Endothelial cell (in vitro differentiated cells): ENCODE measurements around the gene PIK3R2. TPM values are rescaled to one million over a fixed set of nuclear protein-coding genes. Genes with fewer than 3 reads are reported as not detected.
"Not testable (repeated sequence)": the region's sequence is repeated elsewhere in the genome, so short reads cannot be mapped to it uniquely, and the experiment has no call there.

ENCODE experiments used
- DNase-seq: peaks from one replicate; pipeline ENCODE4 v3.0.0; 2021; ENCODE audit warnings: low spot score
- H3K27ac Mint-ChIP-seq: one replicate; pipeline ENCODE4 v1.8.0; 2021; ENCODE audit warnings: mixed read lengths, inconsistent platforms; ENCODE audit not compliant: unreplicated experiment
- H3K27me3 Mint-ChIP-seq: one replicate; pipeline ENCODE4 v1.8.0; 2021; ENCODE audit warnings: mild to moderate bottlenecking, moderate library complexity, mixed read lengths, inconsistent platforms; ENCODE audit not compliant: unreplicated experiment
- H3K36me3 Mint-ChIP-seq: one replicate; pipeline ENCODE4 v1.8.0; 2021; ENCODE audit warnings: mild to moderate bottlenecking, low read depth, mixed read lengths, inconsistent platforms; ENCODE audit not compliant: unreplicated experiment
- H3K4me1 Mint-ChIP-seq: one replicate; pipeline ENCODE4 v1.8.0; 2021; ENCODE audit warnings: mild to moderate bottlenecking, mixed read lengths, inconsistent platforms; ENCODE audit not compliant: unreplicated experiment
- H3K4me3 Mint-ChIP-seq: one replicate; pipeline ENCODE4 v1.8.0; 2021; ENCODE audit warnings: mild to moderate bottlenecking, mixed read lengths, inconsistent platforms; ENCODE audit not compliant: unreplicated experiment
- H3K9me3 Mint-ChIP-seq: one replicate; pipeline ENCODE4 v1.8.0; 2021; ENCODE audit warnings: mixed read lengths, inconsistent platforms; ENCODE audit not compliant: unreplicated experiment
- total RNA-seq: library from RNA; stranded (reverse); fragmentation: NEBNext Ultra II Directional; extraction: Animal tissue kit (Norgen Biotek cat#: 25700); gene quantifications from one replicate; pipeline ENCODE4 v1.2.1, GENCODE V29; 2021; ENCODE audit not compliant: unreplicated experiment
- TF ChIP-seq, protein P1 (sequence below): fragments of 200-600 bp; sonication (generic); IDR thresholded peaks from one replicate; pipeline ENCODE4 v1.5.0; 2021; ENCODE audit warnings: antibody characterized with exemption; ENCODE audit not compliant: unreplicated experiment

The PIK3R2 gene
- total RNA-seq, 1 donor from 2014 or later, result 28.0 TPM

DNA sequence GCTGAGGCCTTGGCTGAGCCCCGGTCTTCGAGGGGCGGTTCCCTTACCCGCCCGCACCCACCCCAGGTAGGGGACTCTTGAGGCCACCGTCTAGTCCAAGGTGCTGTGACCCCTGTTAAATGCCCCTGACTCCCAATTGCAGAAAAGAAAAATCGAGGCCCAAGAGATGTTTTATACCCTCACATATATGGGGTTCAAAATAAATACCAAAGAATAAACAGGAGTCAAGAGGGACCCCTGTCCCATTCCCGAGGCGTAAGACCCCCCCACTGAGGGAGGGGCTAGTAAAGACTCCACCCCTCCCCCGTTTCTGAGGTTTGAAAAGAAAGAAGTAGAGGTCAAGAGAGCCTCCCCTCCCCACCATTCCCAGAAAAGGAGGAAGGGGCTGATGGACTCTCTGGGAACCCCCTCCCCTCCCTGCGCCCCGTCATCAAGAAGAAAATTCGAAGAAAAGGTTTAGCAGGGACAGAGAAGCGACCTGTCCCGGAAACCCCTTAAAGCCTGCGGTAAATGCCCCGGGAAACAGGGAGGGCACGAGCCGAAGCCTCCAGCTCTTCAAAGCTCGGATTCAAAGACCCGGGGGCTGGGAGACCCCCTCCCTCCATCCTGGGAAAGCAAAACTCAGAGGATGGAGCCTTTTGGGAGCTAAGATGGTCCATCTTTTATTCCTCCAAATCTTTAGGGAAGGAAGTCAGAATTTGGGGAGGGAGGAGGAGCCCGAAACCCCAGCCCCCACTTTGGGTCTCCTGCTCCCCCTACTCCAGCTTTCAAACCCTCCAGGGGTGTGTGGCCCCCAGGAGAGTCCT is 51.6 kb downstream of the PIK3R2 start:
- H3K27me3 Mint-ChIP-seq, result peaks cover 10% of the 10 kb centered on the region
- H3K4me1 Mint-ChIP-seq, result peaks cover 4% of the 10 kb centered on the region
- H3K36me3 Mint-ChIP-seq, result peaks cover 10% of the 10 kb centered on the region
- peak; percentile 82 for DNase-seq
- H3K9me3 Mint-ChIP-seq, result no peaks in the 10 kb centered on the region
- peak overlapping the region; percentile 94 for H3K27ac Mint-ChIP-seq
- TF ChIP-seq, protein P1, sequence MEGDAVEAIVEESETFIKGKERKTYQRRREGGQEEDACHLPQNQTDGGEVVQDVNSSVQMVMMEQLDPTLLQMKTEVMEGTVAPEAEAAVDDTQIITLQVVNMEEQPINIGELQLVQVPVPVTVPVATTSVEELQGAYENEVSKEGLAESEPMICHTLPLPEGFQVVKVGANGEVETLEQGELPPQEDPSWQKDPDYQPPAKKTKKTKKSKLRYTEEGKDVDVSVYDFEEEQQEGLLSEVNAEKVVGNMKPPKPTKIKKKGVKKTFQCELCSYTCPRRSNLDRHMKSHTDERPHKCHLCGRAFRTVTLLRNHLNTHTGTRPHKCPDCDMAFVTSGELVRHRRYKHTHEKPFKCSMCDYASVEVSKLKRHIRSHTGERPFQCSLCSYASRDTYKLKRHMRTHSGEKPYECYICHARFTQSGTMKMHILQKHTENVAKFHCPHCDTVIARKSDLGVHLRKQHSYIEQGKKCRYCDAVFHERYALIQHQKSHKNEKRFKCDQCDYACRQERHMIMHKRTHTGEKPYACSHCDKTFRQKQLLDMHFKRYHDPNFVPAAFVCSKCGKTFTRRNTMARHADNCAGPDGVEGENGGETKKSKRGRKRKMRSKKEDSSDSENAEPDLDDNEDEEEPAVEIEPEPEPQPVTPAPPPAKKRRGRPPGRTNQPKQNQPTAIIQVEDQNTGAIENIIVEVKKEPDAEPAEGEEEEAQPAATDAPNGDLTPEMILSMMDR, result no peak
- H3K4me3 Mint-ChIP-seq, result peak overlapping the region; percentile 94

DNA sequence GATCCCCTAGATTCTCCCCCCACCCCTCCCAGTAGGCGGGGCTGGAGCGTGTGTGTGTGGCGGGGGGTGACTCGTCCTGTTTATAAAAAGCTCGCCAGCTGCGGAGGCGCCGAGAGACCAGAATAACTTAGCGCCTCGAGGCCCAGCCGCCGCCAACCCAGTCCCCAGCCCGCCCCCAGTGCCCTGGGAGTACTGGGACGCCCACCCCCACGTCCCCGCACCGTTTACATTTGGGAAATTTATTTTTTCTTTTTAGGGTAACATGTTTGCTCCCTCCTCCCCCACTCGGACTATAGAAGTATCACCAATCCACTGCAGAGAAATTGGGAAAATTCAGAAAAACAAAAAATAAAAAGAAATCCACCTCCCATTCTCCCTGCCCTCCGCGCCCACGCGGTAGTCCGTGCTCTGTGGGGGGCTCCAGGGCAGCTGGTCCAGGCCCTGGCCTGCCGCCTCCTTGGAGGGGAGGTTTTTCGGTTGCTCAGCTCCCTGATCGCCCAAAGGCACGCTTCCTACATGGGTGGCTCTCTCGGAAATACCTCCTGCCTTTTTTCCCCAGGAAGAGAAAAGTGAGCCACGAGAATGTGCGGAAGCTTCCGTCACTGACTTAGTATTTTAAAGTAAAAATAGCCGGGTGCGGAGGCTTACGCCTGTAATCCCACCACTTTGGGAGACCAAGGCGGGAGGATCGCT is 52.4 kb downstream of the PIK3R2 start:
- DNase-seq, result peak; percentile 65
- Mint-ChIP-seq H3K36me3 (peaks cover 10% of the 10 kb centered on the region), H3K9me3 (no peaks in the 10 kb centered on the region), H3K27ac (peak overlapping the region; percentile 94), H3K27me3 (peaks cover 10% of the 10 kb centered on the region), H3K4me3 (peak overlapping the region; percentile 94), H3K4me1 (peaks cover 4% of the 10 kb centered on the region)
- TF ChIP-seq, protein P1, result no peak

DNA sequence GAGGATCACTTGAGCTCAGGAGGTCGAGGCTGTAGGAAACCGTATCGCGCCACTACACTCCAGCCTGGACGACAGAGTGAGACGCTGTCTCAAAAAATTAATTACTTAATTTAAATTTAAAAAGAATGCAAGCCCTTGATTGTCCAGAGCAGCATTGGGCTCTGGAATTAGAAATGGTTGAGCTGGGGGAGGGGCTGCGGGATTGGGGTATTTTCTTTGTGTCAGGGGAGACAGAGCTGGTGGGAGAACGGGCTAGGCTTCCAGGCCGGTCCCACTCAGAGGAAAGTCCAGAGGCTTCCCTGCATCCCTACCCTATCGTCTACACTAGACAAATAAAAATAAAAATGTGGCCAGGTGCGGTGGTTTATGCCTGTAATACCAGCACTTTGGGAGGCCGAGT is 53.1 kb downstream of the PIK3R2 start:
- Mint-ChIP-seq H3K4me1 (peaks cover 4% of the 10 kb centered on the region), H3K9me3 (no peaks in the 10 kb centered on the region), H3K4me3 (peak overlapping the region; percentile 94), H3K27me3 (peaks cover 10% of the 10 kb centered on the region), H3K27ac (peak overlapping the region; percentile 88), H3K36me3 (peaks cover 10% of the 10 kb centered on the region)
- DNase-seq, result no peak
- TF ChIP-seq, protein P1, result no peak

DNA sequence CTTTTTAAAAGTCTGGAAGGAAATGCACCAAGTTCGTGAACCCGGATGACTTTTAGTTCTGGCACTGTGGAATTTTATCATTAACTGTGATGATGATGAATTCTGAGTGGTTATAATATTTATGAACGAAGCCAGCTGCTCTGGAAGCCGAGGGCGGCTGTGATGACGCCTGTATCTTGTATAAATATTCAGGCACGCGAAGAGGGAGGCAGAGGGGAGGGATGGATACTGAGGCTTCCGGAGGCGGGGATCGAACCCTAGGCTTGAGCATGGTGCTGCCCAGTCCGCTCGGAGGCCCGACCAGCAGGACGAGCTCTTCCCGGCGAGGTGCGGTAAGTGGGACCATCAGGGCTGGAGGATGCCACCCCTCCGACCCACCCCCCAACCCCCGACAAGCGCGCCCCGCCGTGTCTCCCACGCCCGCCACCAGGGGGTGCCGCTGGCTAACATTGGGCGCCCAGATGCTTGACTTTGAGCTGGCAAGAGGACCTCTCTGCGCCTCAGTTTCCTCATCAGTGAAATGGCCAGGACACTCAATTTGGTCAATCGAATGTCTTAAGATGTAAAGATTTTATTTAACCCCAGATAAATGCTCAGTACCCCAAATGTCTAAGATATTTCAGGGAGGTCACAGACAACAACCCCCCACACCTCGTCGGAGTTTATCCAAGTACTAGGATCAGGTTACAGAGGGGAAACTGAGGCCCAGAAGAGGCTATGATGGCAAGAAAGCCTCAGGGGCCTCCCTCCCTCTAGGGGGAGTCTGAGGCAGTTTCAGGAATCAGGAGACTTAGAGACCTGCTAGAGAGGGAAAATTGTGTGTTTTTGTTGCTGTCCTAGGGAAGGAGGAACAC is 55.4 kb downstream of the PIK3R2 start:
- Mint-ChIP-seq H3K9me3 (no peaks in the 10 kb centered on the region), H3K27ac (no peak overlapping the region), H3K36me3 (no peaks in the 10 kb centered on the region), H3K27me3 (peaks cover 12% of the 10 kb centered on the region), H3K4me1 (peaks cover under 1% of the 10 kb centered on the region), H3K4me3 (no peak overlapping the region)
- peak; percentile 57 for DNase-seq
- TF ChIP-seq, protein P1, result peak; percentile 78

DNA sequence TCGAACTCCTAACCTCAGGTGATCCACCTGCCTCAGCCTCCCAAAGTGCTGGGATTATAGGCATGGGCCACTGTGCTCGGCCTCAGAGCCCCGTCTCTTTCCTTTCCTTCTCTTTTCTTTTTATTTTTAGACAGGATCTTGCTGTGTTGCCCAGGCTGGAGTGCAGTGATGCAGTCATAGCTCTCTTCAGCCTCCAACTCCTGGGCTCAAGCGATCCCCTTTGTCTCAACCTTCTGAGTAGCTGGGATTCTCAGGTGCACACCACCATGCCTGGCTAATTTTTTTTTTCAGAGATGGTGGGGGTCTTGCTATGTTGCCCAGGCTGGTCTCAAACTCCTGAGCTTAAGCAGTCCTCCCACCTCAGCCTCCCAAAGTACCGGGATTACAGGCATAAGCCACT is 56.9 kb downstream of the PIK3R2 start:
- not testable (repeated sequence) for H3K9me3 Mint-ChIP-seq, H3K27ac Mint-ChIP-seq, DNase-seq, H3K4me3 Mint-ChIP-seq, H3K4me1 Mint-ChIP-seq, H3K36me3 Mint-ChIP-seq, H3K27me3 Mint-ChIP-seq
